ENCODE data around the gene CCDC154. TPM values are rescaled to one million over a fixed set of nuclear protein-coding genes. Genes with fewer than 3 reads are reported as not detected.

The CCDC154 gene
- total and polyA plus RNA-seq, 2 experiments from 2014 or later, result 0.31 TPM; not detected in 1

DNA sequence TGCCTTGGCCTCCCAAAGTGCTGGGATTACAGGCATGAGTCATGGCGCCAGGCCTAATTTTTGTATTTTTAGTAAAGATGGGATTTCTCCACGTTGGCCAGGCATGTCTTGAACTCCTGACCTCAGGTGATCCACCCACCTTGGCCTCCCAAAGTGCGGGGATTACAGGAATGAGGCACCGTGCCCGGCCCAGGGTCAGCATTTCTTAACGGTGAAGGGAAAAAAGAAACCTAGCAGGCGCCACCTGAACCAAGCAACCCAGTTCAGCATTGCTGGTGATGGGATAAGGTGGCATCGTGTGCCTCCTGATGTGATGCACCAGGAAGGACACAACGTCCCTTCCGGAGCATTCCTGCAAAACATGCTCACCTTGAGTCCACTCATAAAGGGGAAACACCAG is 32.7 kb upstream of the CCDC154 start:
- H3K79me2 ChIP-seq (replicated peaks; ENCODE audit: insufficient read depth), result peaks cover 24% of the 10 kb centered on the region
- H3K27ac ChIP-seq (ENCODE audit: low read depth), result no peak overlapping the region
- no peaks in the 10 kb centered on the region for H3F3A ChIP-seq (replicated peaks; ENCODE audit: low read depth)
- Mint-ChIP-seq H3K36me3 (ENCODE audit: low read depth) (peaks cover 3% of the 10 kb centered on the region; the same call in 2 of the 3 replicates), H3K4me3 (no peak overlapping the region), H3K4me1 (peaks cover 8% of the 10 kb centered on the region; the same call in 2 of the 3 replicates), H3K27ac (no peak overlapping the region), H3K27me3 (ENCODE audit: insufficient read depth, low read depth, poor library complexity) (peaks cover 17% of the 10 kb centered on the region), H3K9me3 (peaks cover 30% of the 10 kb centered on the region; the same call in 2 of the 3 replicates)
- TF ChIP-seq ZNF331 (CRISPR knock-in tag; IDR thresholded peaks at IDR 0.05; ENCODE audit: low read depth), result no peak
- TF ChIP-seq EZH2phosphoT487 (IDR thresholded peaks at IDR 0.05; ENCODE audit: unreplicated experiment), result no peak
- no peak for TF ChIP-seq ZNF114 (CRISPR knock-in tag; IDR thresholded peaks at IDR 0.05)
- TF ChIP-seq, protein P1, sequence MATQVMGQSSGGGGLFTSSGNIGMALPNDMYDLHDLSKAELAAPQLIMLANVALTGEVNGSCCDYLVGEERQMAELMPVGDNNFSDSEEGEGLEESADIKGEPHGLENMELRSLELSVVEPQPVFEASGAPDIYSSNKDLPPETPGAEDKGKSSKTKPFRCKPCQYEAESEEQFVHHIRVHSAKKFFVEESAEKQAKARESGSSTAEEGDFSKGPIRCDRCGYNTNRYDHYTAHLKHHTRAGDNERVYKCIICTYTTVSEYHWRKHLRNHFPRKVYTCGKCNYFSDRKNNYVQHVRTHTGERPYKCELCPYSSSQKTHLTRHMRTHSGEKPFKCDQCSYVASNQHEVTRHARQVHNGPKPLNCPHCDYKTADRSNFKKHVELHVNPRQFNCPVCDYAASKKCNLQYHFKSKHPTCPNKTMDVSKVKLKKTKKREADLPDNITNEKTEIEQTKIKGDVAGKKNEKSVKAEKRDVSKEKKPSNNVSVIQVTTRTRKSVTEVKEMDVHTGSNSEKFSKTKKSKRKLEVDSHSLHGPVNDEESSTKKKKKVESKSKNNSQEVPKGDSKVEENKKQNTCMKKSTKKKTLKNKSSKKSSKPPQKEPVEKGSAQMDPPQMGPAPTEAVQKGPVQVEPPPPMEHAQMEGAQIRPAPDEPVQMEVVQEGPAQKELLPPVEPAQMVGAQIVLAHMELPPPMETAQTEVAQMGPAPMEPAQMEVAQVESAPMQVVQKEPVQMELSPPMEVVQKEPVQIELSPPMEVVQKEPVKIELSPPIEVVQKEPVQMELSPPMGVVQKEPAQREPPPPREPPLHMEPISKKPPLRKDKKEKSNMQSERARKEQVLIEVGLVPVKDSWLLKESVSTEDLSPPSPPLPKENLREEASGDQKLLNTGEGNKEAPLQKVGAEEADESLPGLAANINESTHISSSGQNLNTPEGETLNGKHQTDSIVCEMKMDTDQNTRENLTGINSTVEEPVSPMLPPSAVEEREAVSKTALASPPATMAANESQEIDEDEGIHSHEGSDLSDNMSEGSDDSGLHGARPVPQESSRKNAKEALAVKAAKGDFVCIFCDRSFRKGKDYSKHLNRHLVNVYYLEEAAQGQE (IDR thresholded peaks at IDR 0.05; ENCODE audit: unreplicated experiment), result no peak
- TF ChIP-seq, protein P2, sequence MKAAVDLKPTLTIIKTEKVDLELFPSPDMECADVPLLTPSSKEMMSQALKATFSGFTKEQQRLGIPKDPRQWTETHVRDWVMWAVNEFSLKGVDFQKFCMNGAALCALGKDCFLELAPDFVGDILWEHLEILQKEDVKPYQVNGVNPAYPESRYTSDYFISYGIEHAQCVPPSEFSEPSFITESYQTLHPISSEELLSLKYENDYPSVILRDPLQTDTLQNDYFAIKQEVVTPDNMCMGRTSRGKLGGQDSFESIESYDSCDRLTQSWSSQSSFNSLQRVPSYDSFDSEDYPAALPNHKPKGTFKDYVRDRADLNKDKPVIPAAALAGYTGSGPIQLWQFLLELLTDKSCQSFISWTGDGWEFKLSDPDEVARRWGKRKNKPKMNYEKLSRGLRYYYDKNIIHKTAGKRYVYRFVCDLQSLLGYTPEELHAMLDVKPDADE (IDR thresholded peaks at IDR 0.05), result no peak
- TF ChIP-seq STAT1 (IDR thresholded peaks at IDR 0.05; ENCODE audit: unreplicated experiment), result no peak
- no peak for TF ChIP-seq JUNB (IDR thresholded peaks at IDR 0.05; ENCODE audit: unreplicated experiment)
- no peak for TF ChIP-seq CREB1 (CRISPR knock-in tag; IDR thresholded peaks at IDR 0.05; ENCODE audit: low read depth)
- TF ChIP-seq, protein P3, sequence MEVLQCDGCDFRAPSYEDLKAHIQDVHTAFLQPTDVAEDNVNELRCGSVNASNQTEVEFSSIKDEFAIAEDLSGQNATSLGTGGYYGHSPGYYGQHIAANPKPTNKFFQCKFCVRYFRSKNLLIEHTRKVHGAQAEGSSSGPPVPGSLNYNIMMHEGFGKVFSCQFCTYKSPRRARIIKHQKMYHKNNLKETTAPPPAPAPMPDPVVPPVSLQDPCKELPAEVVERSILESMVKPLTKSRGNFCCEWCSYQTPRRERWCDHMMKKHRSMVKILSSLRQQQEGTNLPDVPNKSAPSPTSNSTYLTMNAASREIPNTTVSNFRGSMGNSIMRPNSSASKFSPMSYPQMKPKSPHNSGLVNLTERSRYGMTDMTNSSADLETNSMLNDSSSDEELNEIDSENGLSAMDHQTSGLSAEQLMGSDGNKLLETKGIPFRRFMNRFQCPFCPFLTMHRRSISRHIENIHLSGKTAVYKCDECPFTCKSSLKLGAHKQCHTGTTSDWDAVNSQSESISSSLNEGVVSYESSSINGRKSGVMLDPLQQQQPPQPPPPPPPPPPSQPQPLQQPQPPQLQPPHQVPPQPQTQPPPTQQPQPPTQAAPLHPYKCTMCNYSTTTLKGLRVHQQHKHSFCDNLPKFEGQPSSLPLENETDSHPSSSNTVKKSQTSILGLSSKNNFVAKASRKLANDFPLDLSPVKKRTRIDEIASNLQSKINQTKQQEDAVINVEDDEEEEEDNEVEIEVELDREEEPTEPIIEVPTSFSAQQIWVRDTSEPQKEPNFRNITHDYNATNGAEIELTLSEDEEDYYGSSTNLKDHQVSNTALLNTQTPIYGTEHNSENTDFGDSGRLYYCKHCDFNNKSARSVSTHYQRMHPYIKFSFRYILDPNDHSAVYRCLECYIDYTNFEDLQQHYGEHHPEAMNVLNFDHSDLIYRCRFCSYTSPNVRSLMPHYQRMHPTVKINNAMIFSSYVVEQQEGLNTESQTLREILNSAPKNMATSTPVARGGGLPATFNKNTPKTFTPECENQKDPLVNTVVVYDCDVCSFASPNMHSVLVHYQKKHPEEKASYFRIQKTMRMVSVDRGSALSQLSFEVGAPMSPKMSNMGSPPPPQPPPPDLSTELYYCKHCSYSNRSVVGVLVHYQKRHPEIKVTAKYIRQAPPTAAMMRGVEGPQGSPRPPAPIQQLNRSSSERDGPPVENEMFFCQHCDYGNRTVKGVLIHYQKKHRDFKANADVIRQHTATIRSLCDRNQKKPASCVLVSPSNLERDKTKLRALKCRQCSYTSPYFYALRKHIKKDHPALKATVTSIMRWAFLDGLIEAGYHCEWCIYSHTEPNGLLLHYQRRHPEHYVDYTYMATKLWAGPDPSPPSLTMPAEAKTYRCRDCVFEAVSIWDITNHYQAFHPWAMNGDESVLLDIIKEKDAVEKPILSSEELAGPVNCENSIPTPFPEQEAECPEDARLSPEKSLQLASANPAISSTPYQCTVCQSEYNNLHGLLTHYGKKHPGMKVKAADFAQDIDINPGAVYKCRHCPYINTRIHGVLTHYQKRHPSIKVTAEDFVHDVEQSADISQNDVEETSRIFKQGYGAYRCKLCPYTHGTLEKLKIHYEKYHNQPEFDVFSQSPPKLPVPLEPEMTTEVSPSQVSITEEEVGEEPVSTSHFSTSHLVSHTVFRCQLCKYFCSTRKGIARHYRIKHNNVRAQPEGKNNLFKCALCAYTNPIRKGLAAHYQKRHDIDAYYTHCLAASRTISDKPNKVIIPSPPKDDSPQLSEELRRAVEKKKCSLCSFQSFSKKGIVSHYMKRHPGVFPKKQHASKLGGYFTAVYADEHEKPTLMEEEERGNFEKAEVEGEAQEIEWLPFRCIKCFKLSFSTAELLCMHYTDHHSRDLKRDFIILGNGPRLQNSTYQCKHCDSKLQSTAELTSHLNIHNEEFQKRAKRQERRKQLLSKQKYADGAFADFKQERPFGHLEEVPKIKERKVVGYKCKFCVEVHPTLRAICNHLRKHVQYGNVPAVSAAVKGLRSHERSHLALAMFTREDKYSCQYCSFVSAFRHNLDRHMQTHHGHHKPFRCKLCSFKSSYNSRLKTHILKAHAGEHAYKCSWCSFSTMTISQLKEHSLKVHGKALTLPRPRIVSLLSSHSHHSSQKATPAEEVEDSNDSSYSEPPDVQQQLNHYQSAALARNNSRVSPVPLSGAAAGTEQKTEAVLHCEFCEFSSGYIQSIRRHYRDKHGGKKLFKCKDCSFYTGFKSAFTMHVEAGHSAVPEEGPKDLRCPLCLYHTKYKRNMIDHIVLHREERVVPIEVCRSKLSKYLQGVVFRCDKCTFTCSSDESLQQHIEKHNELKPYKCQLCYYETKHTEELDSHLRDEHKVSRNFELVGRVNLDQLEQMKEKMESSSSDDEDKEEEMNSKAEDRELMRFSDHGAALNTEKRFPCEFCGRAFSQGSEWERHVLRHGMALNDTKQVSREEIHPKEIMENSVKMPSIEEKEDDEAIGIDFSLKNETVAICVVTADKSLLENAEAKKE (CRISPR knock-in tag; IDR thresholded peaks at IDR 0.05), result no peak
- TF ChIP-seq, protein P4, sequence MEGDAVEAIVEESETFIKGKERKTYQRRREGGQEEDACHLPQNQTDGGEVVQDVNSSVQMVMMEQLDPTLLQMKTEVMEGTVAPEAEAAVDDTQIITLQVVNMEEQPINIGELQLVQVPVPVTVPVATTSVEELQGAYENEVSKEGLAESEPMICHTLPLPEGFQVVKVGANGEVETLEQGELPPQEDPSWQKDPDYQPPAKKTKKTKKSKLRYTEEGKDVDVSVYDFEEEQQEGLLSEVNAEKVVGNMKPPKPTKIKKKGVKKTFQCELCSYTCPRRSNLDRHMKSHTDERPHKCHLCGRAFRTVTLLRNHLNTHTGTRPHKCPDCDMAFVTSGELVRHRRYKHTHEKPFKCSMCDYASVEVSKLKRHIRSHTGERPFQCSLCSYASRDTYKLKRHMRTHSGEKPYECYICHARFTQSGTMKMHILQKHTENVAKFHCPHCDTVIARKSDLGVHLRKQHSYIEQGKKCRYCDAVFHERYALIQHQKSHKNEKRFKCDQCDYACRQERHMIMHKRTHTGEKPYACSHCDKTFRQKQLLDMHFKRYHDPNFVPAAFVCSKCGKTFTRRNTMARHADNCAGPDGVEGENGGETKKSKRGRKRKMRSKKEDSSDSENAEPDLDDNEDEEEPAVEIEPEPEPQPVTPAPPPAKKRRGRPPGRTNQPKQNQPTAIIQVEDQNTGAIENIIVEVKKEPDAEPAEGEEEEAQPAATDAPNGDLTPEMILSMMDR (conservative IDR thresholded peaks at IDR 0.05; ENCODE audit: low read depth in 2 of 2), result no peak
- H3K4me1 ChIP-seq (ENCODE audit: insufficient read depth), result peaks cover 3% of the 10 kb centered on the region; the same call in 1 of the 2 replicates
- no peaks in the 10 kb centered on the region for H3K9me2 ChIP-seq (ENCODE audit: insufficient read depth)
- DNase-seq (ENCODE audit: low spot score) (no peak), ATAC-seq (no peak)
- no peaks in the 10 kb centered on the region for H3K27me3 ChIP-seq (ENCODE audit: insufficient read depth)
- no peak overlapping the region for H3K4me2 ChIP-seq
- peaks cover 7% of the 10 kb centered on the region; the same call in 1 of the 2 replicates for H4K20me1 ChIP-seq (replicated peaks; ENCODE audit: insufficient read depth)
- no peak overlapping the region for H3K4me3 ChIP-seq
- H2AFZ ChIP-seq, result no peak overlapping the region
- H3K36me3 ChIP-seq (ENCODE audit: insufficient read depth), result no peaks in the 10 kb centered on the region

All from GM23338 (cell line).